Measurements from ENCODE around the gene MYOM3.
A peak's percentile ranks its signal among the peaks of the same experiment; 100 is the strongest.

DNA sequence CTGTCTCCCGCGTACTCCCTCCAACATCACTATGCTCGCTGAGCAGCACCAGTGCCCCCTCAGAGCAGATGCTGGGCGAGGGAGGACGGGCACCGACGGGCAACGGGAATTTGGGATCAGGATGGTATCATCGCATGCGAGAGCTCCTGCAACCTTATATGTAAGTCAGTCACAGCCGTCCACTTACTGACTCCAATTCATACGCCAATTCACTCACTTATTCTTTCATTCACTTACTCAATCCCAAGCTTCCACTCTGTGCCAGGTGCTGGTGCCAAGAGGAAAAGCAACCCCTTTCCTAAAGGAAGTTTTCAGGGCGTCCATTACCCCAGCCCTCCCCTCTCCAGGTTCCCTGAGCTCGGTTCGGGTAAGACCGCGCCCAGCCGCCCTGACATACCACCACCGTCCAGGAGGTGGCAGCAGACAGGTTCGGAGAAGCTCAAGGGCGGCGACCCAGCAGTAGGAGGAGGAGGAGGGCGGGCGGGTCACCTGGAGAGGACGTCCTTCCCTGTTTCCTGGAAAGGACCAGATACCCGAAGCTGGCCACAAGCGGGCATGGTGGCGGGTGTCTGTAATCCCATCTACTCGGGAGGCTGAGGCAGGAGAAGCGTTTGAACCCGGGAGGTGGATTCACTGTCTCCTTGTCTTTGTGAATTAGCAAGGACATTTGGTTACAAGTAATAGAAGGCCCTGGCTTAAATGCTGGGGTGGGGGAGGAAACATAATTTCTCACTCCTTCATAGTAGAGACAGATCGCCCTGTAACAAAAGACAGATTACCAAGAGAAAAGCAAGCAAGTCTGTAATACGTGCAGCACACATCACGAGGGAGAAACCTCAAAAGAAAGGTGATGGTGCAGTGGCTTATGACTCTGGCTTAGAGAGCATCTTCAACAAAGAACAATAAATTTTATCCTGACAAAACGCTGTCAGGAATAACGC, 38.6 kb upstream of the MYOM3 start:
- TF ChIP-seq, protein P1, sequence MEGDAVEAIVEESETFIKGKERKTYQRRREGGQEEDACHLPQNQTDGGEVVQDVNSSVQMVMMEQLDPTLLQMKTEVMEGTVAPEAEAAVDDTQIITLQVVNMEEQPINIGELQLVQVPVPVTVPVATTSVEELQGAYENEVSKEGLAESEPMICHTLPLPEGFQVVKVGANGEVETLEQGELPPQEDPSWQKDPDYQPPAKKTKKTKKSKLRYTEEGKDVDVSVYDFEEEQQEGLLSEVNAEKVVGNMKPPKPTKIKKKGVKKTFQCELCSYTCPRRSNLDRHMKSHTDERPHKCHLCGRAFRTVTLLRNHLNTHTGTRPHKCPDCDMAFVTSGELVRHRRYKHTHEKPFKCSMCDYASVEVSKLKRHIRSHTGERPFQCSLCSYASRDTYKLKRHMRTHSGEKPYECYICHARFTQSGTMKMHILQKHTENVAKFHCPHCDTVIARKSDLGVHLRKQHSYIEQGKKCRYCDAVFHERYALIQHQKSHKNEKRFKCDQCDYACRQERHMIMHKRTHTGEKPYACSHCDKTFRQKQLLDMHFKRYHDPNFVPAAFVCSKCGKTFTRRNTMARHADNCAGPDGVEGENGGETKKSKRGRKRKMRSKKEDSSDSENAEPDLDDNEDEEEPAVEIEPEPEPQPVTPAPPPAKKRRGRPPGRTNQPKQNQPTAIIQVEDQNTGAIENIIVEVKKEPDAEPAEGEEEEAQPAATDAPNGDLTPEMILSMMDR (IDR thresholded peaks at IDR 0.05): peak; percentile 71 to 91 (median 89)
- peak in 1 of 3 donors; percentile 31 for TF ChIP-seq POLR2A (IDR thresholded peaks at IDR 0.05)

Measured in body of pancreas (tissue), 4 donors.